Astrocyte of the spinal cord (primary cell): ENCODE data around the gene NCOA3.

Experiments
- DNase-seq: peaks from one replicate; pipeline ENCODE4 v3.0.0; 2011; ENCODE audit warnings: low read depth, low spot score
- H3K4me3 ChIP-seq: 2 replicates; pipeline ENCODE4 v1.5.1; 2011; ENCODE audit warnings: low read depth, mild to moderate bottlenecking, low read length, moderate library complexity
- in situ Hi-C: cut with HindIII; loops from 2 replicates; pipeline ENCODE4 v1.10.0; 2017; ENCODE audit warnings: low sequenced_read_pairs
- TF ChIP-seq, protein P1 (sequence below): IDR thresholded peaks from 2 replicates; pipeline ENCODE4 v1.5.1; 2012; ENCODE audit warnings: low read depth, mild to moderate bottlenecking, low read length, inconsistent platforms

Gene NCOA3

DNA sequence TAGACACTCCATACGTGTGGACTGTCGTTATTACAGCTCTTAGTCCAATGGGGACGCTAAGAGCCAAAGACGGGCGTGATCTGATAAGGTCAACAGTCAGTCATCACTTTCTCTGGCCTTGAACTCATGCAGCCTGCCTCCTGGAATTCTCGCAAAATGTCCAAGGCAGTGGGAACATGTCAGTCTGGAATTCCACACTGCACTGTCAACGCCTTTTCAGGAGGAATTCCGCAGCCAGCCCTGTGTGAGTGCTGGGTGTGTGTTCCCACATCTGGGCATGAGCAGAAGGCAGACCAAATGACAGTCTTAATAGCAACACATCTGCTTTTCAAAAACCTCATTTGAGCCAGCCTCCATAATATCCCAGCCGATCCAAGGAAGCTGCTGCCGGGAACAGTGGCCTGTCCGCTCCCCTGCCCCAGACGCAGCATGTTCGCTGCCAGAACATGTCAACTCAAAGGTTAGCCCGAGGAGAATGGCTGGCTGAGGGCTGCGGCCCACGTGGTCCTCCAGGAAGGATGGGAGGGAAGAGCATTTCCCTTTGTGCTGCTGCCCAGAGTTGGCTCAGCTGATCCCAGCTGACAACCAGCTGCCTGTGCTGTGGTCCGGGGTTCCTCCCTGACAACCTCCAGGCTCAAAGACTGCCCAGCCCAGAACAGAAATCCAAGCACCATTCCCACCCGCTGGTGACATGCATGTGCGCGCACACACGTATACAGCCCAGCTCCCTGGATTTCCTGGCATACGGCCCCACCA is 180.5 kb downstream of the NCOA3 start:
- in situ Hi-C loops: no loop called here
- DNase-seq: no peak
- H3K4me3 ChIP-seq: no peak overlapping the region
- TF ChIP-seq, protein P1, sequence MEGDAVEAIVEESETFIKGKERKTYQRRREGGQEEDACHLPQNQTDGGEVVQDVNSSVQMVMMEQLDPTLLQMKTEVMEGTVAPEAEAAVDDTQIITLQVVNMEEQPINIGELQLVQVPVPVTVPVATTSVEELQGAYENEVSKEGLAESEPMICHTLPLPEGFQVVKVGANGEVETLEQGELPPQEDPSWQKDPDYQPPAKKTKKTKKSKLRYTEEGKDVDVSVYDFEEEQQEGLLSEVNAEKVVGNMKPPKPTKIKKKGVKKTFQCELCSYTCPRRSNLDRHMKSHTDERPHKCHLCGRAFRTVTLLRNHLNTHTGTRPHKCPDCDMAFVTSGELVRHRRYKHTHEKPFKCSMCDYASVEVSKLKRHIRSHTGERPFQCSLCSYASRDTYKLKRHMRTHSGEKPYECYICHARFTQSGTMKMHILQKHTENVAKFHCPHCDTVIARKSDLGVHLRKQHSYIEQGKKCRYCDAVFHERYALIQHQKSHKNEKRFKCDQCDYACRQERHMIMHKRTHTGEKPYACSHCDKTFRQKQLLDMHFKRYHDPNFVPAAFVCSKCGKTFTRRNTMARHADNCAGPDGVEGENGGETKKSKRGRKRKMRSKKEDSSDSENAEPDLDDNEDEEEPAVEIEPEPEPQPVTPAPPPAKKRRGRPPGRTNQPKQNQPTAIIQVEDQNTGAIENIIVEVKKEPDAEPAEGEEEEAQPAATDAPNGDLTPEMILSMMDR: no peak

DNA sequence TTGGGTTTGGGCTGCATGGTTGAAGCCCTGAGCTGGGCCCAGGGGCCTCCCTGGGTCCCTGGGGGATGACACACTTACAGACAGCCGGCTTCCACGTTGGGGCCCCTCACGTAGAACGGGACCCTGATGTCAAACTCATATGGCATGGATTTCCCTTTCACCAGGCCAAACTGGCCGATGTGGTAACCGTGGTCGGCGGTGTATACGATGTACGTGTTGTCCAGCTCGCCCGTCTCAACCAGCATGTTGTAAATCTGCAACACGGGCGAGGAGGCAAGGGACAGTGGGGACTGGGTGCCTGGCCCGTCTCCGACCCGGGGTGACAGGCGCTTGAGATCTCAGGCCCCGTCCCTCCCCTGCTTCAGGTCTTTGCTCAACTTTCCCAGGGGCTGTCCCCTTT is 181.2 kb downstream of the NCOA3 start:
- DNase-seq: no peak
- TF ChIP-seq, protein P1: no peak
- H3K4me3 ChIP-seq: no peak overlapping the region
- in situ Hi-C loops: no loop called here

DNA sequence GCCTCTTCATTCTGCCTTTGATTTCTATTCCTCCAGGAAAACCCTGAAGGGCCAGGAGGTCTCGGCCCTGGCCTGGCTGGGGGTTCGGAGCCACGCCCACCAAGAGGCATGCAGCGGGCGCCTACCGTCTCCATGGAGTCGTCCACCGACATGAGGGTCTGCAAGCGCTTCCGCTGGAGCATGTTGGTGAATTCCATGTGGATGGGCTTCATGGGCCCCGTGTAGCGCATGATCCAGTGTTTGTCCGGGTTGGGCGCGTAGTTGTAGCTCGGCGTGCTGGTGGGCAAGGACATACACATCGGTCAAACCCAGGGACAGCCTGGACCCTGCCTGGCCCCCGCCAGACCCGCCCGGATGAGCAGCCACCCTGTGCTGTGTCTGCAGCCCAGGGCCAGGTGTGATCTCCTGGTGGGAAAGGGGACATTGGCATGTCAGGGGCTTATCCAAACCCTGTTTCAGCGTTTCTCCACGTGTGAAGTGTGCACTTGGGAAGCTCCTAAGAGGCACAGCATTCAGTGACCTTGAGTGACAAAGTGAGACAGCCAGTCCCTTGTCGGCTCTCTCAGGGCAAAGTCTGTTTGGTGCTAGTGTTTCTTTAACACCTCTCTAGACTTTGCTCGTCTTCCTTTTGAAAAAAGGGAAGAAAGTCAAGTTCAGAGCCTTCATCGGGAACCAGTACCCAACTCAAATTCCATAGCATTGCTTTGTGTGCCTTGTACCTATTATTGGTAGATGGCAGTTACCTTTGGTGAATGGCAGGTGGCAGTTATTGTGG is 182.8 kb downstream of the NCOA3 start:
- in situ Hi-C loops: no loop called here
- DNase-seq: no peak
- TF ChIP-seq, protein P1: no peak
- H3K4me3 ChIP-seq: no peak overlapping the region

DNA sequence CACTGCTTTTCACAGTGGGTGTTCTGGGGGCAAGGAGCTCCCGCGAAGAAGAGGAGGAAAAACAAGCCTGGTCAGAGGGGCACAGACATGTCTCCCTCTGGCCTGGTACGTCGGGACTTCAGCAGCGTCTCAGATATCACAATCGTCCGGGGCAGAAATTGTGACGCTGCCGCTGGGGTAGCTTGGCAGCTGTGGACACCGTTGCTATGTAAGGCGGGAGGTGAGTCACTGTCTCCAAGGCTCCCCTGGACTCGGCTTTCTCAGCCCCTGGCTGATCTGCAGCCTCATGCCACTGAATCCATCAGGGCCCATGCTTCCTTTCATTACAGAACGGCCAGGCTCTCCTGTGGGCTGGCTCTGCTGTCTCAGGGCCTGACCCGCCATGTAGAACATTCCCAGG is 184.9 kb downstream of the NCOA3 start:
- DNase-seq: peak; percentile 96
- H3K4me3 ChIP-seq: no peak overlapping the region
- TF ChIP-seq, protein P1: no peak
- in situ Hi-C loops: no loop called here

DNA sequence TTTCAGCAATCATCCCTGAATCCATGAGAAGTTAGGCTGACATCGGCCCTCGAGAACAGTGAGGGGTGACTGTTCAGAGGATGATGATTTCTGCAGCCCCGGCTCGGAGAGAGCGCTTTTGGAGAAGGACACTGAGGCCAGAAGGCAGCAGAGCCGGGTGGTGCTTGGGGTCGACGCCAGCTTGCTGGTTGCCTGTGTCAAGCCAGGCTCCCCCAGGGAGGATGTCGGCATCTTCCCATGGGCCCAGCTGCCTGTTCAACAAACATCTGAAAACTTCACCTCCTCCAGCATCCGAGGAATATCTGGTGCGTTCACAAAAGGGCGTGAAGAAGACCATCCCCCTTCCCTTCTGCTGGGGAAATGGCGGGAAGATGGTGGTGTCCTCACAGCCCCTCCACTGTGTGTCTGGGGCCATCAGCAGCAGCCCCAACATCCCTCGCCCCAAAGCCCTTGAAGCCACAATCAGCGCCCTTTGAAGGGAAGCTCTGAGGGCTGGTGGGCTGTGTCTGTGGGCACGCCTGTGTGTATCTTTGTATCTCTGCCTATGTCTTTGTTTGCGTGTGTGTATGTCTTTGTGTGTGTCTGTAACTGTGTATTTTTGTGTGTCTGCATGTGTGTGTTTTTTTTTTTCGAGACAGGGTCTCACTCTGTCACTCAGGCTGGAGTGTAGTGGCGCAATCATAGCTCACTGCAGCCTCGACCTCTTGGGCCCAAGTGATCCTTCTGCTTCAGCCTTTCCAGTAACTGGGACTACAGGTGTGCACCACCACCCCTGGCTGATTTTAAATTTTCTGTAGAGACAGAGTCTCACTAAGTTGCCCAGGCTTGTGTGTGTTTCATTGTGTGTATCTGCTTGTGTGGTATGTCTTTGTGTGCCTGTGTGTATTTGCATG is 185.7 kb downstream of the NCOA3 start:
- in situ Hi-C loops: no loop called here
- TF ChIP-seq, protein P1: no peak
- no peak for DNase-seq
- H3K4me3 ChIP-seq: no peak overlapping the region
